Measurements from ENCODE around the gene ADSS1. TPM values are rescaled to one million over a fixed set of nuclear protein-coding genes. Genes with fewer than 3 reads are reported as not detected.

Gene ADSS1
- total RNA-seq, 1 donor, result 4.3 TPM

DNA sequence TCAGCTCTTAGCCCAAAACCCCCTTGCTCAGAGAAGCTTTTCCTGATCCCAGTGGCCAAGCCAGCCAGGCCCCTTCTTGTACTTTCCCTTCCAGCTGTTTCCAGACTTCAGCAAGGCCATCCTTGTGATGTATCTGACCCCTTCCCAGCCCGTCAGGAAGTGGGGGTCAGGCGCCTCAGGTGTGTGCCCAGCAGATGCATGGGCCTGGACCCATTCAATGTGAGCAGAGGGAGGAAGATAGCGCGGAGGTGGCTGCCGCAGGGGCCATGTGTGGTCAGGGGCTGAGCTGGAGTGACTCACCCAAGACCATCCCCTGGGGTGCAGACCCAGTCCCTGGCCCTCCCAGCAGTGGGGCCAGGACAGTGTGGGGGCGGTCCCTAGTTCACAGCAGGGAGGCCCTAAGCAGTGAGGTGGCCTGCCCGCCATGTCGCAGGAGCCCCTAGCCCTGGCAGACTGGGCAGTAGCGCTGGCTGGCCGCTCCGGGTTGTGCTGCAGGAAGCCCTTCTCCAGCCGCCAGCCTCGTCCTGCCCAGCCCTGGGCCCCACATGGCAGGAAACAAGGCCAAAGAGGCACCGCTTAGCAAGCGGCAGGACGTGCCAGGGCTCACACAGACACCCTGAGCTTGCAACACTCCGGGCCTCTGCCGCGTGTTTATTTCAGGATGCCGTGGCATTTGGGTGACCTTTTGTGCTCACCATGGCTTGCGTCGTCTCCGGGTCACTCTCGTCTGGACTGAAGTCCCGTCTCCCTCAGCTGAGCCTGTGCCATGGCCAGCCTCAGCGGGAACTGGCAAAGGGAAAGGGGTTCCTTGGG is 12.0 kb downstream of the ADSS1 start:
- no peaks in the 10 kb centered on the region for H3K9me3 ChIP-seq (ENCODE audit: low read depth, low read length)
- H3K36me3 ChIP-seq (ENCODE audit: insufficient read depth, low read length), result no peaks in the 10 kb centered on the region
- TF ChIP-seq, protein P1, sequence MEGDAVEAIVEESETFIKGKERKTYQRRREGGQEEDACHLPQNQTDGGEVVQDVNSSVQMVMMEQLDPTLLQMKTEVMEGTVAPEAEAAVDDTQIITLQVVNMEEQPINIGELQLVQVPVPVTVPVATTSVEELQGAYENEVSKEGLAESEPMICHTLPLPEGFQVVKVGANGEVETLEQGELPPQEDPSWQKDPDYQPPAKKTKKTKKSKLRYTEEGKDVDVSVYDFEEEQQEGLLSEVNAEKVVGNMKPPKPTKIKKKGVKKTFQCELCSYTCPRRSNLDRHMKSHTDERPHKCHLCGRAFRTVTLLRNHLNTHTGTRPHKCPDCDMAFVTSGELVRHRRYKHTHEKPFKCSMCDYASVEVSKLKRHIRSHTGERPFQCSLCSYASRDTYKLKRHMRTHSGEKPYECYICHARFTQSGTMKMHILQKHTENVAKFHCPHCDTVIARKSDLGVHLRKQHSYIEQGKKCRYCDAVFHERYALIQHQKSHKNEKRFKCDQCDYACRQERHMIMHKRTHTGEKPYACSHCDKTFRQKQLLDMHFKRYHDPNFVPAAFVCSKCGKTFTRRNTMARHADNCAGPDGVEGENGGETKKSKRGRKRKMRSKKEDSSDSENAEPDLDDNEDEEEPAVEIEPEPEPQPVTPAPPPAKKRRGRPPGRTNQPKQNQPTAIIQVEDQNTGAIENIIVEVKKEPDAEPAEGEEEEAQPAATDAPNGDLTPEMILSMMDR (IDR thresholded peaks at IDR 0.05; ENCODE audit: extremely low read depth, low read depth, low read length), result no peak
- peaks cover 10% of the 10 kb centered on the region for H3K4me1 ChIP-seq (ENCODE audit: insufficient read depth, low read length)
- H4K20me1 ChIP-seq (ENCODE audit: insufficient read depth, low read length), result no peaks in the 10 kb centered on the region
- no peaks in the 10 kb centered on the region for H3K27me3 ChIP-seq (ENCODE audit: insufficient read depth, low read length)
- DNase-seq (ENCODE audit: insufficient read length, low spot score, missing footprints), result peak; percentile 97
- H3K79me2 ChIP-seq (ENCODE audit: insufficient read depth, low read length), result no peaks in the 10 kb centered on the region
- H3K27ac ChIP-seq (ENCODE audit: low read depth, low read length), result no peak overlapping the region
- H3K4me3 ChIP-seq (ENCODE audit: insufficient read depth, low read length), result no peak overlapping the region
- peak overlapping the region; percentile 89 for H2AFZ ChIP-seq (ENCODE audit: low read length)
- H3K4me2 ChIP-seq (ENCODE audit: insufficient read depth, low read length), result no peak overlapping the region

- H3K4me2 ChIP-seq (ENCODE audit: insufficient read depth, low read length), result no peak overlapping the region
- H3K27me3 ChIP-seq (ENCODE audit: insufficient read depth, low read length), result no peaks in the 10 kb centered on the region
- peak; percentile 71 for DNase-seq (ENCODE audit: insufficient read length, low spot score, missing footprints)
- H3K4me3 ChIP-seq (ENCODE audit: insufficient read depth, low read length), result no peak overlapping the region
- no peak overlapping the region for H3K27ac ChIP-seq (ENCODE audit: low read depth, low read length)
- H2AFZ ChIP-seq (ENCODE audit: low read length), result no peak overlapping the region
- H3K36me3 ChIP-seq (ENCODE audit: insufficient read depth, low read length), result no peaks in the 10 kb centered on the region
- no peaks in the 10 kb centered on the region for H3K9me3 ChIP-seq (ENCODE audit: low read depth, low read length)
- H3K4me1 ChIP-seq (ENCODE audit: insufficient read depth, low read length), result peaks cover 10% of the 10 kb centered on the region
- H3K79me2 ChIP-seq (ENCODE audit: insufficient read depth, low read length), result no peaks in the 10 kb centered on the region
- no peaks in the 10 kb centered on the region for H4K20me1 ChIP-seq (ENCODE audit: insufficient read depth, low read length)
- TF ChIP-seq, protein P1 (IDR thresholded peaks at IDR 0.05; ENCODE audit: extremely low read depth, low read depth, low read length), result no peak
These were observed 14.5 kb downstream of the ADSS1 start for GRCh38 chr14:104738375-104739019.

DNA sequence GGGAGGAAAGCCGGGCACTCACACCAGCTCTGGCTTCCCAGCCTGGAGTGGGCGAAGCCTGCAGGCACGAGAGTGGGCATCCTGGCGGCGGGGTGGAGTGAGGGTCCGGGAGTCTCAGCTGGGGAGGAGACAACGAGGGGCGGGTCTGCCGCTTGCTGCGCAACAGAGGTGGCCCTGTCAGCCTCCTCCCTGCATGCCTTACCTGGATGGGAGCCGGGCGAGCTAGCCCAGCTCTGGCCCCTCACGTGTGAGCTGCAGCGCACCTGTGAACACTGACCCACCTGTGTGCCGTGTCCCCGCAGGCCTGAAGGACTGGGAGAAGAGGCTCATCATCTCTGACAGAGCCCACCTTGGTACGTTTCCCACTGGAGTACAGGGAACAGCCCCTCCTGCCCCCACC is 15.0 kb downstream of the ADSS1 start:
- Histone ChIP-seq H3K27ac (ENCODE audit: low read depth, low read length) (no peak overlapping the region), H3K9me3 (ENCODE audit: low read depth, low read length) (no peaks in the 10 kb centered on the region), H3K27me3 (ENCODE audit: insufficient read depth, low read length) (no peaks in the 10 kb centered on the region), H2AFZ (ENCODE audit: low read length) (no peak overlapping the region), H3K4me3 (ENCODE audit: insufficient read depth, low read length) (no peak overlapping the region), H3K36me3 (ENCODE audit: insufficient read depth, low read length) (no peaks in the 10 kb centered on the region), H4K20me1 (ENCODE audit: insufficient read depth, low read length) (no peaks in the 10 kb centered on the region), H3K4me2 (ENCODE audit: insufficient read depth, low read length) (no peak overlapping the region), H3K79me2 (ENCODE audit: insufficient read depth, low read length) (no peaks in the 10 kb centered on the region), H3K4me1 (ENCODE audit: insufficient read depth, low read length) (peaks cover 10% of the 10 kb centered on the region)
- TF ChIP-seq, protein P1 (IDR thresholded peaks at IDR 0.05; ENCODE audit: extremely low read depth, low read depth, low read length), result no peak
- peak; percentile 63 for DNase-seq (ENCODE audit: insufficient read length, low spot score, missing footprints)
